K562 (cell line): ENCODE results near the gene TP53TG5. TPM values are rescaled to one million over a fixed set of nuclear protein-coding genes. Genes with fewer than 3 reads are reported as not detected.

ENCODE experiments used
- CXXC5 ChIP-seq: fragments of 250-450 bp; sonication (Bioruptor Pico); IDR thresholded peaks from 2 replicates; pipeline ENCODE4 v1.8.0; 2022; ENCODE audit warnings: inconsistent platforms, mild to moderate bottlenecking, moderate library complexity
- FOXK2 ChIP-seq, 2 experiments: fragments of 450-650 bp; IDR thresholded peaks in 1 of 2; conservative IDR thresholded peaks in 1 of 2; 2 replicates each; pipeline ENCODE4 v1.6.1; 2016; ENCODE audit warnings: low read depth in 2 of 2, mild to moderate bottlenecking in 1 of 2
- L3MBTL2 ChIP-seq: fragments of 450-650 bp; IDR thresholded peaks from 2 replicates; pipeline ENCODE4 v1.6.1; 2016; ENCODE audit warnings: mild to moderate bottlenecking, moderate library complexity
- NCOA4 ChIP-seq: fragments of 450-650 bp; IDR thresholded peaks from 2 replicates; pipeline ENCODE4 v1.6.1; 2018; ENCODE audit warnings: mild to moderate bottlenecking; ENCODE audit not compliant: partially characterized antibody
- NELFE ChIP-seq: IDR thresholded peaks from 2 replicates; pipeline ENCODE4 v1.6.1; 2011; ENCODE audit warnings: mild to moderate bottlenecking; ENCODE audit not compliant: insufficient read depth, insufficient read length
- NFE2 ChIP-seq: IDR thresholded peaks from 2 replicates; pipeline ENCODE4 v1.6.1; 2014; ENCODE audit warnings: antibody characterized with exemption, low read depth
- NR2C1 ChIP-seq, 2 experiments: fragments of 450-650 bp; IDR thresholded peaks; 2 replicates each; pipeline ENCODE4 v1.6.1; 2017; ENCODE audit warnings: mild to moderate bottlenecking in 2 of 2, antibody characterized with exemption in 1 of 2, inconsistent platforms in 1 of 2, missing compliant biosample characterization in 1 of 2, missing genetic modification characterization in 1 of 2
- RCOR1 ChIP-seq, 2 experiments: IDR thresholded peaks; 2 replicates each; pipeline ENCODE4 v1.6.1; 2012; ENCODE audit warnings: low read depth in 2 of 2, low read length in 2 of 2, borderline replicate concordance in 1 of 2, improper control_type of control experiment in 1 of 2
- SIN3B ChIP-seq: fragments of 450-650 bp; IDR thresholded peaks from 2 replicates; pipeline ENCODE4 v1.6.1; 2017; ENCODE audit warnings: low read depth, mild to moderate bottlenecking, moderate library complexity
- SMAD4 ChIP-seq: fragments of 250-450 bp; sonication (Bioruptor Pico); conservative IDR thresholded peaks from 2 replicates; pipeline ENCODE4 v1.8.0; 2021; ENCODE audit warnings: inconsistent platforms, mild to moderate bottlenecking, moderate library complexity
- TAL1 ChIP-seq: fragments of 450-650 bp; IDR thresholded peaks from 2 replicates; pipeline ENCODE4 v1.6.1; 2016; ENCODE audit warnings: mild to moderate bottlenecking
- ZKSCAN1 ChIP-seq: fragments of 150-350 bp; IDR thresholded peaks from 2 replicates; pipeline ENCODE4 v1.6.1; 2016; ENCODE audit warnings: low read depth, low read length
- polyA plus RNA-seq, 8 experiments: library from polyadenylated mRNA; depleted of rRNA in 4 of 8; stranded (reverse) in 5 of 8; unstranded in 3 of 8; fragments of >200 nt; fragmentation: Nextera tagmentation in 2 of 8; fragmentation: Illumina TruSeq in 1 of 8; extraction: Ambion mirVana in 2 of 8; extraction: Trizol in 1 of 8; gene quantifications; 2 replicates each; pipeline versions ENCODE4 v1.2.1 to v1.2.3, GENCODE V29; 2011 to 2014; ENCODE audit warnings: inconsistent platforms in 1 of 8, missing spikeins in 1 of 8
- total RNA-seq, 7 experiments: library from RNA; depleted of rRNA in 6 of 7; stranded (reverse); fragments of >200 nt in 6 of 7; fragmentation: Illumina TruSeq in 2 of 7; extraction: Trizol in 2 of 7; gene quantifications; 2 replicates each; pipeline versions ENCODE4 v1.2.1 to v1.2.3, GENCODE V29; 2011 to 2021; ENCODE audit warnings: low replicate concordance in 1 of 7
- TF ChIP-seq, protein P1 (sequence below): sonication (generic); formaldehyde crosslinking; IDR thresholded peaks from 2 replicates; pipeline ENCODE4 v1.8.0; 2022; ENCODE audit warnings: missing genetic modification reagents, mild to moderate bottlenecking, borderline replicate concordance
- TF ChIP-seq, protein P2 (sequence below), 2 experiments: IDR thresholded peaks; 2 replicates each; pipeline ENCODE4 v1.6.1; 2011; ENCODE audit warnings: borderline replicate concordance in 1 of 2, control low read depth in 1 of 2, low read depth in 1 of 2, low read length in 1 of 2, mild to moderate bottlenecking in 1 of 2, mixed read lengths in 1 of 2, moderate library complexity in 1 of 2; ENCODE audit not compliant: insufficient read depth in 1 of 2, insufficient read length in 1 of 2, poor library complexity in 1 of 2, severe bottlenecking in 1 of 2; ENCODE audit errors: extremely low read depth in 1 of 2
- TF ChIP-seq, protein P3 (sequence below): sonication (generic); formaldehyde crosslinking; IDR thresholded peaks from 2 replicates; pipeline ENCODE4 v1.9.0; 2022; ENCODE audit warnings: mild to moderate bottlenecking, missing genetic modification reagents
- TF ChIP-seq, protein P4 (sequence below), 3 experiments: IDR thresholded peaks in 2 of 3; conservative IDR thresholded peaks in 1 of 3; 2 replicates each; pipeline ENCODE4 v1.5.1; 2011 to 2012; ENCODE audit warnings: low read length in 3 of 3, mild to moderate bottlenecking in 3 of 3, control low read depth in 2 of 3, improper control_type of control experiment in 1 of 3, inconsistent platforms in 1 of 3, low read depth in 1 of 3, mixed read lengths in 1 of 3, moderate library complexity in 1 of 3; ENCODE audit not compliant: insufficient read depth in 2 of 3
- TF ChIP-seq, protein P5 (sequence below): fragments of 250-450 bp; sonication (Bioruptor Pico); IDR thresholded peaks from 2 replicates; pipeline ENCODE4 v1.8.0; 2021; ENCODE audit warnings: borderline replicate concordance, mild to moderate bottlenecking, moderate library complexity; ENCODE audit not compliant: poor library complexity, severe bottlenecking

Gene TP53TG5
- total and polyA plus RNA-seq, 9 of the 15 experiments (the other 6 are each of a cell fraction or from before 2014, with no cell fraction given), result 0.04 to 0.05 (median 0.04) TPM; not detected in 6

DNA sequence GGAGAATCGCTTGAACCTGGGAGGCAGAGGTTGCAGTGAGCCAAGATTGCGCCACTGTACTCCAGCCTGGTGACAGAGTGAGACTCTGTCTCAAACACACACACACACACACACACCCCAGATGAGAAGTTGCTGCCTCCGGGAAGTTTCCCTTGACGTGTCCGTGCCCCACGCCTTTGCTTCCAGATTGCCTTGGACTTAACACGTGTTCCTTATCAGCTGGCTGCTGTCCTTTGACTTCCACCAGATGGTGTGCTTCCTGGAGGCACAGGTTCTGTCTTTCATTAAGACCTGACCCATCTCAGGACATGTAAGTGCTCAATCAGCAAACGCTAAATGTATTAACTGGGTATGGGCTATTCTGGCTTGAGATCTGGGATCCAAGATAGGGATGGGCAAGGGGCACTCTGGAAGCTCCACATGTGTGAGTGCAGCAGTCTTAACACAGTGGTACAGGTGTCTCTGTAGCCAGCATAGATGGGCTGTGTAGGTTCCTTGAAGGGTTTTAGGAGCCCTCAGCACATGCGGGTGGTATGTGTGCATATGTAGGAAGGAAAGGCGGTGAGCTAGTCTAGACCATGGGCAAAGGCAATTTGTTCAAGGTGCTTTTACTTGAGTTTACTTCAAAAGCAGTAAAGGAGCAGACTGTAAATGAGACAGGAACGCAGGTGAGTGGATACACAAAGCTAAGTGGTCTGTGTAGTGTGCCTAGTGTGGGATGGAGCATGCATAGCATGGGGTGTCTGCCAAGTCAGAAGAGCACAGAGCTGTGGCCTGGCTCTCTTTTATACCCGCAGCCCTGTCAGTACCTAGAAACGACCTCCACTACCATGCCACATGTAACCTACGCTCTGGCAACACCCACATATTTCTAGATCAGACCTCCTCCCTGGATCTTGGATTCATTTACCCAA is 49.4 kb upstream of the TP53TG5 start (continued):
- TF ChIP-seq NFE2 (no peak), RCOR1 (IDR thresholded peaks at IDR 0.05; ENCODE audit: borderline replicate concordance in 1 of 2, low read depth in 2 of 2, low read length in 2 of 2) (peak in 1 of 2 experiments; percentile 43; a peak in 1 of 4 replicates), FOXK2 (conservative IDR thresholded peaks at IDR 0.05 in 1 of 2, IDR thresholded peaks at IDR 0.05 in 1 of 2; ENCODE audit: low read depth in 2 of 2) (0 out of 4 replicates have a peak, but pooled peaks of 1 of the 2 experiments have one; percentile 18), L3MBTL2 (peak; percentile 79), NELFE (no peak), NCOA4 (no peak), ZKSCAN1 (no peak), SMAD4 (CRISPR knock-in tag) (peak; percentile 34; the same call in 1 of the 2 replicates), NR2C1 (IDR thresholded peaks at IDR 0.05) (peak; percentile 70), NR2C1 (tag; IDR thresholded peaks at IDR 0.05) (peak; percentile 73), TAL1 (peak; percentile 62), CXXC5 (CRISPR knock-in tag) (peak; percentile 74), SIN3B (no peak)
- TF ChIP-seq, protein P1, sequence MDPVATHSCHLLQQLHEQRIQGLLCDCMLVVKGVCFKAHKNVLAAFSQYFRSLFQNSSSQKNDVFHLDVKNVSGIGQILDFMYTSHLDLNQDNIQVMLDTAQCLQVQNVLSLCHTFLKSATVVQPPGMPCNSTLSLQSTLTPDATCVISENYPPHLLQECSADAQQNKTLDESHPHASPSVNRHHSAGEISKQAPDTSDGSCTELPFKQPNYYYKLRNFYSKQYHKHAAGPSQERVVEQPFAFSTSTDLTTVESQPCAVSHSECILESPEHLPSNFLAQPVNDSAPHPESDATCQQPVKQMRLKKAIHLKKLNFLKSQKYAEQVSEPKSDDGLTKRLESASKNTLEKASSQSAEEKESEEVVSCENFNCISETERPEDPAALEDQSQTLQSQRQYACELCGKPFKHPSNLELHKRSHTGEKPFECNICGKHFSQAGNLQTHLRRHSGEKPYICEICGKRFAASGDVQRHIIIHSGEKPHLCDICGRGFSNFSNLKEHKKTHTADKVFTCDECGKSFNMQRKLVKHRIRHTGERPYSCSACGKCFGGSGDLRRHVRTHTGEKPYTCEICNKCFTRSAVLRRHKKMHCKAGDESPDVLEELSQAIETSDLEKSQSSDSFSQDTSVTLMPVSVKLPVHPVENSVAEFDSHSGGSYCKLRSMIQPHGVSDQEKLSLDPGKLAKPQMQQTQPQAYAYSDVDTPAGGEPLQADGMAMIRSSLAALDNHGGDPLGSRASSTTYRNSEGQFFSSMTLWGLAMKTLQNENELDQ (CRISPR knock-in tag), result no peak
- TF ChIP-seq, protein P2, sequence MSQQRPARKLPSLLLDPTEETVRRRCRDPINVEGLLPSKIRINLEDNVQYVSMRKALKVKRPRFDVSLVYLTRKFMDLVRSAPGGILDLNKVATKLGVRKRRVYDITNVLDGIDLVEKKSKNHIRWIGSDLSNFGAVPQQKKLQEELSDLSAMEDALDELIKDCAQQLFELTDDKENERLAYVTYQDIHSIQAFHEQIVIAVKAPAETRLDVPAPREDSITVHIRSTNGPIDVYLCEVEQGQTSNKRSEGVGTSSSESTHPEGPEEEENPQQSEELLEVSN (IDR thresholded peaks at IDR 0.05; ENCODE audit: borderline replicate concordance in 1 of 2, extremely low read depth in 1 of 2, insufficient read depth in 1 of 2, insufficient read length in 1 of 2, low read depth in 1 of 2, low read length in 1 of 2, poor library complexity in 1 of 2, severe bottlenecking in 1 of 2), result peak; percentile 51 to 67
- TF ChIP-seq, protein P3, sequence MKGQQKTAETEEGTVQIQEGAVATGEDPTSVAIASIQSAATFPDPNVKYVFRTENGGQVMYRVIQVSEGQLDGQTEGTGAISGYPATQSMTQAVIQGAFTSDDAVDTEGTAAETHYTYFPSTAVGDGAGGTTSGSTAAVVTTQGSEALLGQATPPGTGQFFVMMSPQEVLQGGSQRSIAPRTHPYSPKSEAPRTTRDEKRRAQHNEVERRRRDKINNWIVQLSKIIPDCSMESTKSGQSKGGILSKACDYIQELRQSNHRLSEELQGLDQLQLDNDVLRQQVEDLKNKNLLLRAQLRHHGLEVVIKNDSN (CRISPR knock-in tag), result peak; percentile 83
- TF ChIP-seq, protein P4, sequence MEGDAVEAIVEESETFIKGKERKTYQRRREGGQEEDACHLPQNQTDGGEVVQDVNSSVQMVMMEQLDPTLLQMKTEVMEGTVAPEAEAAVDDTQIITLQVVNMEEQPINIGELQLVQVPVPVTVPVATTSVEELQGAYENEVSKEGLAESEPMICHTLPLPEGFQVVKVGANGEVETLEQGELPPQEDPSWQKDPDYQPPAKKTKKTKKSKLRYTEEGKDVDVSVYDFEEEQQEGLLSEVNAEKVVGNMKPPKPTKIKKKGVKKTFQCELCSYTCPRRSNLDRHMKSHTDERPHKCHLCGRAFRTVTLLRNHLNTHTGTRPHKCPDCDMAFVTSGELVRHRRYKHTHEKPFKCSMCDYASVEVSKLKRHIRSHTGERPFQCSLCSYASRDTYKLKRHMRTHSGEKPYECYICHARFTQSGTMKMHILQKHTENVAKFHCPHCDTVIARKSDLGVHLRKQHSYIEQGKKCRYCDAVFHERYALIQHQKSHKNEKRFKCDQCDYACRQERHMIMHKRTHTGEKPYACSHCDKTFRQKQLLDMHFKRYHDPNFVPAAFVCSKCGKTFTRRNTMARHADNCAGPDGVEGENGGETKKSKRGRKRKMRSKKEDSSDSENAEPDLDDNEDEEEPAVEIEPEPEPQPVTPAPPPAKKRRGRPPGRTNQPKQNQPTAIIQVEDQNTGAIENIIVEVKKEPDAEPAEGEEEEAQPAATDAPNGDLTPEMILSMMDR (IDR thresholded peaks at IDR 0.05 in 2 of 3, conservative IDR thresholded peaks at IDR 0.05 in 1 of 3; ENCODE audit: insufficient read depth in 2 of 3, low read depth in 1 of 3, low read length in 3 of 3), result peak; percentile 32 to 49 (median 35); a peak in 4 of 6 replicates
- TF ChIP-seq, protein P5, sequence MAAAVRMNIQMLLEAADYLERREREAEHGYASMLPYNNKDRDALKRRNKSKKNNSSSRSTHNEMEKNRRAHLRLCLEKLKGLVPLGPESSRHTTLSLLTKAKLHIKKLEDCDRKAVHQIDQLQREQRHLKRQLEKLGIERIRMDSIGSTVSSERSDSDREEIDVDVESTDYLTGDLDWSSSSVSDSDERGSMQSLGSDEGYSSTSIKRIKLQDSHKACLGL (CRISPR knock-in tag), result peak; percentile 6
